HCT116 (cell line): ENCODE results near the gene RUNDC3A. TPM values are rescaled to one million over a fixed set of nuclear protein-coding genes. Genes with fewer than 3 reads are reported as not detected.

ENCODE experiments used
- ATAC-seq: fragments of 200-7000 bp; cut with Tn5 transposase; 2 replicates; pipeline ENCODE4 v1.9.1; 2020; ENCODE audit warnings: mild to moderate bottlenecking, moderate library complexity
- BruUV-seq: library from RNA; stranded (reverse); fragments of 400-500 nt; replicated peaks from 2 replicates; lab custom pipeline; 2021; lab: Mats Ljungman, UMichigan
- CTCF ChIA-PET: fragments of 300-600 bp; sonication (Branson Sonifier 250); formaldehyde crosslinking; loops from one replicate; lab custom pipeline; 2021; ENCODE audit warnings: antibody characterized with exemption; lab: Charles Lee
- POLR2A ChIA-PET: fragments of 300-600, 350-600 bp; sonication (Branson Sonifier 250); formaldehyde crosslinking; loops from one replicate; lab custom pipeline; 2021; ENCODE audit warnings: antibody characterized with exemption; lab: Charles Lee
- RAD21 ChIA-PET, 2 experiments: fragments of 300-600 bp; sonication (Branson Sonifier 250); formaldehyde crosslinking; loops; one replicate each; lab custom pipeline; 2023; ENCODE audit warnings: low total read pairs in 2 of 2; ENCODE audit not compliant: uncharacterized antibody in 2 of 2, unreplicated experiment in 2 of 2, low non-redundant PET in 1 of 2; lab: Charles Lee
- DNase-seq: peaks from one replicate; pipeline ENCODE4 v3.0.0-alpha.2; 2010; ENCODE audit warnings: low read depth, low spot score
- H2AFZ ChIP-seq: fragments of 200-600 bp; shearing (Covaris generic), sonication (generic); 2 replicates; pipeline ENCODE4 v1.6.1; 2017; ENCODE audit warnings: low read depth, mixed run types, mixed read lengths, antibody characterized with exemption, low read length; ENCODE audit not compliant: poor library complexity, severe bottlenecking
- H3K27ac ChIP-seq: 2 replicates; pipeline ENCODE4 v1.5.1; 2012; ENCODE audit warnings: low read depth, low read length
- H3K27me3 ChIP-seq: fragments of 200-600 bp; sonication (generic); 2 replicates; pipeline ENCODE4 v1.6.1; 2016; ENCODE audit warnings: mixed run types, low read length, mixed read lengths; ENCODE audit not compliant: insufficient read depth
- H3K36me3 ChIP-seq, 2 experiments: fragments of 200-500 bp in 1 of 2; fragments of 200-600 bp in 1 of 2; sonication (Bioruptor generic) in 1 of 2; sonication (generic) in 1 of 2; 2 replicates each; pipeline versions ENCODE4 v1.5.1 to v1.6.1; 2014 to 2016; ENCODE audit warnings: low read length in 2 of 2, inconsistent platforms in 1 of 2, mixed read lengths in 1 of 2, mixed run types in 1 of 2; ENCODE audit not compliant: insufficient read depth in 2 of 2, control insufficient read depth in 1 of 2
- H3K4me1 ChIP-seq, 2 experiments: fragments of 200-600 bp in 1 of 2; sonication (generic) in 1 of 2; 2 replicates each; pipeline versions ENCODE4 v1.5.1 to v1.6.1; 2012 to 2017; ENCODE audit warnings: low read length in 2 of 2, inconsistent platforms in 1 of 2, mild to moderate bottlenecking in 1 of 2, mixed read lengths in 1 of 2, mixed run types in 1 of 2, moderate library complexity in 1 of 2; ENCODE audit not compliant: insufficient read depth in 2 of 2, control insufficient read depth in 1 of 2
- H3K4me2 ChIP-seq: fragments of 200-600 bp; sonication (generic); 2 replicates; pipeline ENCODE4 v1.6.1; 2017; ENCODE audit warnings: mixed run types, low read length, mixed read lengths
- H3K4me3 ChIP-seq, 2 experiments: fragments of 200-600 bp in 1 of 2; sonication (generic) in 1 of 2; replicated peaks in 1 of 2; 2 replicates each; pipeline ENCODE4 v1.5.1; 2011 to 2016; ENCODE audit warnings: low read length in 2 of 2, control low read depth in 1 of 2, low read depth in 1 of 2, mild to moderate bottlenecking in 1 of 2, mixed read lengths in 1 of 2, mixed run types in 1 of 2
- H3K79me2 ChIP-seq: fragments of 200-600 bp; sonication (generic); 2 replicates; pipeline ENCODE4 v1.6.1; 2017; ENCODE audit warnings: mild to moderate bottlenecking, mixed run types, low read length, moderate library complexity, mixed read lengths; ENCODE audit not compliant: insufficient read depth
- H3K9ac ChIP-seq: fragments of 200-600 bp; sonication (generic); 2 replicates; pipeline ENCODE4 v1.6.1; 2016; ENCODE audit warnings: low read length, mixed read lengths
- H3K9me2 ChIP-seq: fragments of 200-600 bp; sonication (generic), shearing (Covaris generic); 2 replicates; pipeline ENCODE4 v1.6.1; 2017; ENCODE audit warnings: mixed run types, mild to moderate bottlenecking, moderate library complexity; ENCODE audit not compliant: insufficient read depth
- H3K9me3 ChIP-seq, 2 experiments: fragments of 200-500 bp in 1 of 2; fragments of 200-600 bp in 1 of 2; sonication (Bioruptor generic) in 1 of 2; sonication (generic) in 1 of 2; 2 replicates each; pipeline ENCODE4 v1.6.1; 2014 to 2017; ENCODE audit warnings: low read length in 2 of 2, mixed read lengths in 2 of 2, inconsistent platforms in 1 of 2, low read depth in 1 of 2, mild to moderate bottlenecking in 1 of 2, mixed run types in 1 of 2, moderate library complexity in 1 of 2; ENCODE audit not compliant: control insufficient read depth in 1 of 2, insufficient read depth in 1 of 2
- H4K20me1 ChIP-seq: fragments of 200-600 bp; sonication (generic), shearing (Covaris generic); 2 replicates; pipeline ENCODE4 v1.6.1; 2017; ENCODE audit warnings: mixed run types, mild to moderate bottlenecking, moderate library complexity; ENCODE audit not compliant: insufficient read depth
- CBX3 ChIP-seq: IDR thresholded peaks from 2 replicates; pipeline ENCODE4 v1.6.1; 2012; ENCODE audit warnings: low read depth
- CEBPB ChIP-seq: IDR thresholded peaks from 2 replicates; pipeline ENCODE4 v1.6.1; 2012; ENCODE audit warnings: low read depth
- EGR1 ChIP-seq: IDR thresholded peaks from 2 replicates; pipeline ENCODE4 v1.6.1; 2012; ENCODE audit warnings: low read depth
- ELF1 ChIP-seq: IDR thresholded peaks from 2 replicates; pipeline ENCODE4 v1.6.1; 2012; ENCODE audit warnings: low read depth, borderline replicate concordance
- EZH2phosphoT487 ChIP-seq: fragments of 200-600 bp; IDR thresholded peaks from 2 replicates; pipeline ENCODE4 v1.6.1; 2018; ENCODE audit warnings: antibody characterized with exemption, borderline replicate concordance
- FOSL1 ChIP-seq: IDR thresholded peaks from 2 replicates; pipeline ENCODE4 v1.6.1; 2012; ENCODE audit warnings: low read depth
- JUND ChIP-seq: IDR thresholded peaks from 2 replicates; pipeline ENCODE4 v1.6.1; 2012
- POLR2A ChIP-seq: IDR thresholded peaks from 2 replicates; pipeline ENCODE4 v1.7.0; 2011; ENCODE audit warnings: borderline replicate concordance; ENCODE audit not compliant: insufficient read depth, insufficient read length; ENCODE audit errors: extremely low read depth
- POLR2AphosphoS5 ChIP-seq: IDR thresholded peaks from 2 replicates; pipeline ENCODE4 v1.6.1; 2011; ENCODE audit warnings: mild to moderate bottlenecking, low read depth, low read length, moderate library complexity
- SIN3A ChIP-seq: IDR thresholded peaks from 2 replicates; pipeline ENCODE4 v1.6.1; 2012; ENCODE audit warnings: low read depth
- SP1 ChIP-seq: IDR thresholded peaks from 2 replicates; pipeline ENCODE4 v1.6.1; 2012; ENCODE audit warnings: low read depth
- SRF ChIP-seq: IDR thresholded peaks from 2 replicates; pipeline ENCODE4 v1.6.1; 2012; ENCODE audit warnings: low read depth
- YY1 ChIP-seq: IDR thresholded peaks from 2 replicates; pipeline ENCODE4 v1.6.1; 2011; ENCODE audit warnings: low read length, low read depth, moderate library complexity, mild to moderate bottlenecking; ENCODE audit not compliant: insufficient replicate concordance; ENCODE audit errors: extremely low read depth
- ZFX ChIP-seq: fragments of 450-650 bp; IDR thresholded peaks from 2 replicates; pipeline ENCODE4 v1.6.1; 2017
- ZNF274 ChIP-seq: fragments of 200-500 bp; sonication (Bioruptor generic); IDR thresholded peaks from 2 replicates; pipeline ENCODE4 v1.6.1; 2014; ENCODE audit warnings: mild to moderate bottlenecking, low read depth, low read length, inconsistent platforms
- intact Hi-C: fragments of 100-400 bp; cut with micrococcal nuclease; formaldehyde crosslinking; loops from 2 replicates; pipeline ENCODE4 v1.10.0; 2022
- total RNA-seq: library from RNA; stranded (reverse); gene quantifications from one replicate; pipeline ENCODE4 v1.2.1, GENCODE V29; 2021; ENCODE audit not compliant: unreplicated experiment
- TF ChIP-seq, protein P1 (sequence below), 3 experiments: fragments of 200-600 bp in 1 of 3; sonication (generic) in 1 of 3; IDR thresholded peaks in 2 of 3; conservative IDR thresholded peaks in 1 of 3; 2 replicates each; pipeline ENCODE4 v1.5.1; 2012 to 2017; ENCODE audit warnings: low read depth in 2 of 3, low read length in 2 of 3, antibody characterized with exemption in 1 of 3, borderline replicate concordance in 1 of 3, control low read depth in 1 of 3, mild to moderate bottlenecking in 1 of 3, mixed read lengths in 1 of 3, mixed run types in 1 of 3, moderate library complexity in 1 of 3; ENCODE audit not compliant: insufficient read depth in 1 of 3
- TF ChIP-seq, protein P2 (sequence below): IDR thresholded peaks from 2 replicates; pipeline ENCODE4 v1.6.1; 2012
- TF ChIP-seq, protein P3 (sequence below): IDR thresholded peaks from 2 replicates; pipeline ENCODE4 v1.6.1; 2011; ENCODE audit warnings: mild to moderate bottlenecking, low read length, moderate library complexity; ENCODE audit not compliant: insufficient replicate concordance; ENCODE audit errors: extremely low read depth
- TF ChIP-seq, protein P4 (sequence below): IDR thresholded peaks from 2 replicates; pipeline ENCODE4 v1.6.1; 2012; ENCODE audit warnings: low read depth

Gene RUNDC3A
- total RNA-seq, 1 experiment from 2014 or later: 0.61 TPM

DNA sequence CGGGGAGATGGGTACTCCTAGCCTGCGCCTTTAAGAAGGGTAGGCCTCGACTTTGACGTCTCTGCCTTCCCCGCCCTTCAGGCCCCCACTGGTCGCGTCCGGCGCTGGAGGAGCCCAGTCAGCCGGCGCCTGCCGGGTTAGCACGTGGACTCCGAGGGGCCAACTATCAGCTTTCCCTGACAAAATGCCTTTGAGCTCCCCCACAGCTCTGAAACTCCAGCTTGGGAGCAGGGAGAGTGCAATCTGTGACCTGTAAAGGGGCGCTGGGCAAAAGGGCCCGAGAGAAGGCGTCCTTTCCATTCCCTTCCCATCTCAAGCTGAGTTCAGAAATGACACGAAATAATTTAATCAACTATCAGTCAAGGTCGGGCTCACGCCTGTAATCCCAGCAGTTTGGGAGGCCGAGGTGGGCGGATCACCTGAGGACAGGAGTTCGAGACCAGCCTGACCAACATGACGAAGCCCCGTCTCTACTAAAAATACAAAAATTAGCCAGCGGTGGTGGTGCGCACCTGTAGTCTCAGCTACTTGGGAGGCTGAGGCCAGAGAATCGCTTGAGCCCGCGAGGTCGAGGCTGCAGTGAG lies 18.6 kb downstream of the RUNDC3A start:
- peaks cover 41% of the 10 kb centered on the region for H3K79me2 ChIP-seq
- no peaks in the 10 kb centered on the region for H3K9me3 ChIP-seq
- H3K4me1 ChIP-seq: peaks cover 18 to 40% of the 10 kb centered on the region in 2 experiments
- peak overlapping the region; percentile 33 to 44 for H3K4me3 ChIP-seq
- BruUV-seq: no TSS peak
- H4K20me1 ChIP-seq: no peaks in the 10 kb centered on the region
- intact Hi-C loops: loop anchor here (2.0 kb wide), 2 partner anchors 108 to 116 kb away; partner anchors contain the start of gene UBTF
- peaks cover 4 to 7% of the 10 kb centered on the region in 2 experiments; a peak in 3 of 4 replicates for H3K36me3 ChIP-seq
- peak overlapping the region; percentile 71 for H3K4me2 ChIP-seq
- ChIA-PET POLR2A (interaction anchor here (0.7 to 1.1 kb wide), 6 partner anchors 9 to 107 kb away, joined by 3 to 7 read pairs (median 4); partner anchors contain the start of genes GRN and UBTF), CTCF (interaction anchor here (0.5 to 1.3 kb wide), 10 partner anchors 11 to 197 kb away, joined by 3 to 7 read pairs (median 3); no protein-coding TSS in a partner anchor), RAD21 (interaction anchor here in 1 of 2 experiments (1.2 kb wide), 1 partner anchor 116 kb away, joined by 4 read pairs; no protein-coding TSS in a partner anchor)
- H3K9ac ChIP-seq: peak overlapping the region; percentile 40; the same call in 1 of the 2 replicates
- no peaks in the 10 kb centered on the region for H3K27me3 ChIP-seq
- H2AFZ ChIP-seq: no peak overlapping the region
- ATAC-seq (peak; percentile 67), DNase-seq (peak; percentile 97)
- H3K27ac ChIP-seq: peak overlapping the region; percentile 32
- H3K9me2 ChIP-seq: no peaks in the 10 kb centered on the region
- TF ChIP-seq CEBPB: no peak
- no peak for TF ChIP-seq FOSL1
- peak; percentile 97 for TF ChIP-seq SP1
- TF ChIP-seq YY1: no peak
- no peak for TF ChIP-seq ELF1
- no peak for TF ChIP-seq POLR2A
- TF ChIP-seq JUND: no peak
- TF ChIP-seq, protein P1, sequence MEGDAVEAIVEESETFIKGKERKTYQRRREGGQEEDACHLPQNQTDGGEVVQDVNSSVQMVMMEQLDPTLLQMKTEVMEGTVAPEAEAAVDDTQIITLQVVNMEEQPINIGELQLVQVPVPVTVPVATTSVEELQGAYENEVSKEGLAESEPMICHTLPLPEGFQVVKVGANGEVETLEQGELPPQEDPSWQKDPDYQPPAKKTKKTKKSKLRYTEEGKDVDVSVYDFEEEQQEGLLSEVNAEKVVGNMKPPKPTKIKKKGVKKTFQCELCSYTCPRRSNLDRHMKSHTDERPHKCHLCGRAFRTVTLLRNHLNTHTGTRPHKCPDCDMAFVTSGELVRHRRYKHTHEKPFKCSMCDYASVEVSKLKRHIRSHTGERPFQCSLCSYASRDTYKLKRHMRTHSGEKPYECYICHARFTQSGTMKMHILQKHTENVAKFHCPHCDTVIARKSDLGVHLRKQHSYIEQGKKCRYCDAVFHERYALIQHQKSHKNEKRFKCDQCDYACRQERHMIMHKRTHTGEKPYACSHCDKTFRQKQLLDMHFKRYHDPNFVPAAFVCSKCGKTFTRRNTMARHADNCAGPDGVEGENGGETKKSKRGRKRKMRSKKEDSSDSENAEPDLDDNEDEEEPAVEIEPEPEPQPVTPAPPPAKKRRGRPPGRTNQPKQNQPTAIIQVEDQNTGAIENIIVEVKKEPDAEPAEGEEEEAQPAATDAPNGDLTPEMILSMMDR (IDR thresholded peaks at IDR 0.05 in 2 of 3, conservative IDR thresholded peaks at IDR 0.05 in 1 of 3; ENCODE audit: borderline replicate concordance in 1 of 3, insufficient read depth in 1 of 3, low read depth in 2 of 3, low read length in 2 of 3): no peak
- TF ChIP-seq, protein P2, sequence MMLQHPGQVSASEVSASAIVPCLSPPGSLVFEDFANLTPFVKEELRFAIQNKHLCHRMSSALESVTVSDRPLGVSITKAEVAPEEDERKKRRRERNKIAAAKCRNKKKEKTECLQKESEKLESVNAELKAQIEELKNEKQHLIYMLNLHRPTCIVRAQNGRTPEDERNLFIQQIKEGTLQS: no peak
- TF ChIP-seq SIN3A: peak; percentile 79; the same call in 1 of the 2 replicates
- peak; percentile 73; the same call in 1 of the 2 replicates for TF ChIP-seq CBX3
- TF ChIP-seq SRF: no peak; the same call in 1 of the 2 replicates
- no peak for TF ChIP-seq ZFX
- peak; percentile 78 for TF ChIP-seq POLR2AphosphoS5
- TF ChIP-seq EZH2phosphoT487: no peak
- TF ChIP-seq, protein P3, sequence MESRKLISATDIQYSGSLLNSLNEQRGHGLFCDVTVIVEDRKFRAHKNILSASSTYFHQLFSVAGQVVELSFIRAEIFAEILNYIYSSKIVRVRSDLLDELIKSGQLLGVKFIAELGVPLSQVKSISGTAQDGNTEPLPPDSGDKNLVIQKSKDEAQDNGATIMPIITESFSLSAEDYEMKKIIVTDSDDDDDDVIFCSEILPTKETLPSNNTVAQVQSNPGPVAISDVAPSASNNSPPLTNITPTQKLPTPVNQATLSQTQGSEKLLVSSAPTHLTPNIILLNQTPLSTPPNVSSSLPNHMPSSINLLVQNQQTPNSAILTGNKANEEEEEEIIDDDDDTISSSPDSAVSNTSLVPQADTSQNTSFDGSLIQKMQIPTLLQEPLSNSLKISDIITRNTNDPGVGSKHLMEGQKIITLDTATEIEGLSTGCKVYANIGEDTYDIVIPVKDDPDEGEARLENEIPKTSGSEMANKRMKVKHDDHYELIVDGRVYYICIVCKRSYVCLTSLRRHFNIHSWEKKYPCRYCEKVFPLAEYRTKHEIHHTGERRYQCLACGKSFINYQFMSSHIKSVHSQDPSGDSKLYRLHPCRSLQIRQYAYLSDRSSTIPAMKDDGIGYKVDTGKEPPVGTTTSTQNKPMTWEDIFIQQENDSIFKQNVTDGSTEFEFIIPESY: no peak
- no peak for TF ChIP-seq ZNF274
- TF ChIP-seq, protein P4, sequence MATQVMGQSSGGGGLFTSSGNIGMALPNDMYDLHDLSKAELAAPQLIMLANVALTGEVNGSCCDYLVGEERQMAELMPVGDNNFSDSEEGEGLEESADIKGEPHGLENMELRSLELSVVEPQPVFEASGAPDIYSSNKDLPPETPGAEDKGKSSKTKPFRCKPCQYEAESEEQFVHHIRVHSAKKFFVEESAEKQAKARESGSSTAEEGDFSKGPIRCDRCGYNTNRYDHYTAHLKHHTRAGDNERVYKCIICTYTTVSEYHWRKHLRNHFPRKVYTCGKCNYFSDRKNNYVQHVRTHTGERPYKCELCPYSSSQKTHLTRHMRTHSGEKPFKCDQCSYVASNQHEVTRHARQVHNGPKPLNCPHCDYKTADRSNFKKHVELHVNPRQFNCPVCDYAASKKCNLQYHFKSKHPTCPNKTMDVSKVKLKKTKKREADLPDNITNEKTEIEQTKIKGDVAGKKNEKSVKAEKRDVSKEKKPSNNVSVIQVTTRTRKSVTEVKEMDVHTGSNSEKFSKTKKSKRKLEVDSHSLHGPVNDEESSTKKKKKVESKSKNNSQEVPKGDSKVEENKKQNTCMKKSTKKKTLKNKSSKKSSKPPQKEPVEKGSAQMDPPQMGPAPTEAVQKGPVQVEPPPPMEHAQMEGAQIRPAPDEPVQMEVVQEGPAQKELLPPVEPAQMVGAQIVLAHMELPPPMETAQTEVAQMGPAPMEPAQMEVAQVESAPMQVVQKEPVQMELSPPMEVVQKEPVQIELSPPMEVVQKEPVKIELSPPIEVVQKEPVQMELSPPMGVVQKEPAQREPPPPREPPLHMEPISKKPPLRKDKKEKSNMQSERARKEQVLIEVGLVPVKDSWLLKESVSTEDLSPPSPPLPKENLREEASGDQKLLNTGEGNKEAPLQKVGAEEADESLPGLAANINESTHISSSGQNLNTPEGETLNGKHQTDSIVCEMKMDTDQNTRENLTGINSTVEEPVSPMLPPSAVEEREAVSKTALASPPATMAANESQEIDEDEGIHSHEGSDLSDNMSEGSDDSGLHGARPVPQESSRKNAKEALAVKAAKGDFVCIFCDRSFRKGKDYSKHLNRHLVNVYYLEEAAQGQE: no peak
- TF ChIP-seq EGR1: peak; percentile 71
